Breast epithelium (tissue), 4 donors: ENCODE measurements around the gene FAM13B. TPM values are rescaled to one million over a fixed set of nuclear protein-coding genes. Genes with fewer than 3 reads are reported as not detected.

Experiments used
- DNase-seq, 2 donors: peaks; one replicate each; pipeline ENCODE4 v3.0.0-alpha.2; 2019; ENCODE audit warnings: low spot score in 2 of 2
- H3K27ac ChIP-seq, 2 donors: fragments of 200-600 bp; sonication (generic) in 1 of 2; one replicate each; pipeline ENCODE4 v1.5.1; 2016 to 2019; ENCODE audit warnings: mild to moderate bottlenecking in 1 of 2
- H3K27me3 ChIP-seq, 2 donors: fragments of 200-600 bp; sonication (generic) in 1 of 2; one replicate each; pipeline versions ENCODE4 v1.5.1 to v1.6.0; 2017 to 2019; ENCODE audit warnings: control low read depth in 1 of 2, mild to moderate bottlenecking in 1 of 2
- H3K36me3 ChIP-seq: fragments of 200-600 bp; one replicate; pipeline ENCODE4 v1.5.1; 2019
- H3K4me1 ChIP-seq, 2 donors: fragments of 200-600 bp; sonication (generic); one replicate each; pipeline ENCODE4 v1.5.1; 2016 to 2019; ENCODE audit warnings: control low read depth in 1 of 2
- H3K4me3 ChIP-seq, 3 donors: fragments of 200-600 bp; sonication (generic); 1 replicate in 2 of 3; 2 replicates in 1 of 3; pipeline ENCODE4 v1.5.1; 2016 to 2019; ENCODE audit warnings: mild to moderate bottlenecking in 3 of 3, moderate library complexity in 2 of 3
- H3K9me3 ChIP-seq, 2 donors: fragments of 200-600 bp; sonication (generic) in 1 of 2; one replicate each; pipeline ENCODE4 v1.5.1; 2016 to 2019; ENCODE audit warnings: control low read depth in 1 of 2
- POLR2A ChIP-seq: fragments of 450-650 bp; IDR thresholded peaks from one replicate; pipeline ENCODE4 v1.6.1; 2016; ENCODE audit warnings: antibody characterized with exemption, mild to moderate bottlenecking, moderate library complexity
- POLR2AphosphoS5 ChIP-seq, 3 donors: sonication (generic); formaldehyde crosslinking; IDR thresholded peaks; one replicate each; pipeline ENCODE4 v1.6.1; 2017; ENCODE audit warnings: antibody characterized with exemption in 3 of 3
- intact Hi-C: fragments of 100-400 bp; cut with DNase I; formaldehyde crosslinking; loops from one replicate; pipeline ENCODE4 v1.15.1; 2023; ENCODE audit warnings: low total_unique reads
- total RNA-seq, 3 donors: library from RNA; depleted of rRNA; stranded (reverse); fragments of >200 nt; gene quantifications; one replicate each; pipeline ENCODE4 v1.1.0, GENCODE V29; 2016
- TF ChIP-seq, protein P1 (sequence below), 3 donors: fragments of 450-650 bp; IDR thresholded peaks; one replicate each; pipeline ENCODE4 v1.5.1; 2016 to 2017; ENCODE audit warnings: antibody characterized with exemption in 3 of 3, mild to moderate bottlenecking in 3 of 3, moderate library complexity in 3 of 3

Gene FAM13B
- total RNA-seq, 3 donors from 2014 or later, result 42.7 to 55.8 (median 52.4) TPM

GRCh38 chr5:137932800-137933199 is 100.1 kb downstream of the FAM13B start:
- no peak for TF ChIP-seq POLR2AphosphoS5 (IDR thresholded peaks at IDR 0.05)
- TF ChIP-seq, protein P1, sequence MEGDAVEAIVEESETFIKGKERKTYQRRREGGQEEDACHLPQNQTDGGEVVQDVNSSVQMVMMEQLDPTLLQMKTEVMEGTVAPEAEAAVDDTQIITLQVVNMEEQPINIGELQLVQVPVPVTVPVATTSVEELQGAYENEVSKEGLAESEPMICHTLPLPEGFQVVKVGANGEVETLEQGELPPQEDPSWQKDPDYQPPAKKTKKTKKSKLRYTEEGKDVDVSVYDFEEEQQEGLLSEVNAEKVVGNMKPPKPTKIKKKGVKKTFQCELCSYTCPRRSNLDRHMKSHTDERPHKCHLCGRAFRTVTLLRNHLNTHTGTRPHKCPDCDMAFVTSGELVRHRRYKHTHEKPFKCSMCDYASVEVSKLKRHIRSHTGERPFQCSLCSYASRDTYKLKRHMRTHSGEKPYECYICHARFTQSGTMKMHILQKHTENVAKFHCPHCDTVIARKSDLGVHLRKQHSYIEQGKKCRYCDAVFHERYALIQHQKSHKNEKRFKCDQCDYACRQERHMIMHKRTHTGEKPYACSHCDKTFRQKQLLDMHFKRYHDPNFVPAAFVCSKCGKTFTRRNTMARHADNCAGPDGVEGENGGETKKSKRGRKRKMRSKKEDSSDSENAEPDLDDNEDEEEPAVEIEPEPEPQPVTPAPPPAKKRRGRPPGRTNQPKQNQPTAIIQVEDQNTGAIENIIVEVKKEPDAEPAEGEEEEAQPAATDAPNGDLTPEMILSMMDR (IDR thresholded peaks at IDR 0.05), result no peak
- no peak for TF ChIP-seq POLR2A
- intact Hi-C loops, result no loop called here

DNA sequence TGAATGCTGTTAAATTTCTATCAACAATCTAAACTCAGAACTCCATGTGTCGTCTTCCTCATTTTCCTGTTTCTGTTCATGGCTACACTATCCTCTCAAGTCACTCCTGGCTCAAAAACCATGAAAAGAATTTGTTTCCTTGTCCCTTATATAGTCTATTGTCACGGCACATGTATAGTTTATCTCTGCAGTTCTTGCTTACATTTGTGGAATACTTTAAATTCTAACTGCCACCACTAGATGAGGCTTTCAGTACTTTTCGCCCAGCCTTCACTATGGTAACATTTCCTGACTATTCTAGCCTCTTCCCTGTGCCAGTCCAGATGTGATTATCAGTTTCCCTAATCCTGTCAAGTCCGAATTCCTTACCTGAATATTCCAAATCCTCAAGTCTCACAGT is 109.0 kb downstream of the FAM13B start:
- Histone ChIP-seq H3K27me3 (no peaks in the 10 kb centered on the region), H3K36me3 (no peaks in the 10 kb centered on the region), H3K4me1 (no peaks in the 10 kb centered on the region), H3K27ac (no peak overlapping the region), H3K9me3 (no peaks in the 10 kb centered on the region), H3K4me3 (no peak overlapping the region)
- intact Hi-C loops, result no loop called here
- TF ChIP-seq POLR2AphosphoS5 (IDR thresholded peaks at IDR 0.05) (no peak), POLR2A (no peak)
- TF ChIP-seq, protein P1 (IDR thresholded peaks at IDR 0.05), result no peak
- no peak for DNase-seq

More at GRCh38 chr5:137932800-137933199, 100.1 kb downstream of the FAM13B start:
- no peak for DNase-seq
- Histone ChIP-seq H3K9me3 (no peaks in the 10 kb centered on the region), H3K27ac (no peak overlapping the region), H3K4me1 (no peaks in the 10 kb centered on the region), H3K27me3 (no peaks in the 10 kb centered on the region), H3K4me3 (no peak overlapping the region), H3K36me3 (no peaks in the 10 kb centered on the region)

GRCh38 chr5:137921931-137922330 is 110.9 kb downstream of the FAM13B start:
- no peak for DNase-seq
- no peaks in the 10 kb centered on the region for H3K9me3 ChIP-seq
- intact Hi-C loops, result no loop called here
- no peak overlapping the region for H3K4me3 ChIP-seq
- H3K27me3 ChIP-seq, result no peaks in the 10 kb centered on the region
- H3K36me3 ChIP-seq, result no peaks in the 10 kb centered on the region
- H3K4me1 ChIP-seq, result no peaks in the 10 kb centered on the region
- peak overlapping the region in 1 of 2 donors; percentile 49 for H3K27ac ChIP-seq
- TF ChIP-seq POLR2A (no peak), POLR2AphosphoS5 (IDR thresholded peaks at IDR 0.05) (peak in 1 of 3 donors; percentile 11)

DNA sequence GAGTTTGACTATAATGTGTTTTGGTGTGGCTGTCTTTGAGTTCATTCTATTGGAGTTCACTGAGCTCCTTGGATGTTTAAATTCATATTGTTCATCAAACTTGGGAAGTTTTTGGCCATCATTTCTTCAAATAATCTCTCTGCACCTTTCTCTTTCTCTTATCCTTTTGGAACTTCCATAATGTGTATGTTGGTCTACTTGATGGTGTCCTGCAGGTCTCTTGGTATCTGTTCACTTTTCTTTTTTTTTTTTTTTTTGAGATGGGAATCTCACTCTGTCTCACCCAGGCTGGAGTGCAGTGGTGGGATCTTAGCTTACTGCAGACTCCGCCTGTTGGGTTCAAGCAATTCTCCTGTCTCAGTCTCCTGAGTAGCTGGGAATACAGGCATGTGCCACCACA is 116.0 kb downstream of the FAM13B start:
- no peak overlapping the region for H3K27ac ChIP-seq
- peaks cover 0 to 13% of the 10 kb centered on the region in 2 donors for H3K9me3 ChIP-seq
- intact Hi-C loops, result no loop called here
- H3K36me3 ChIP-seq, result no peaks in the 10 kb centered on the region
- no peaks in the 10 kb centered on the region for H3K27me3 ChIP-seq
- DNase-seq, result no peak
- no peak for TF ChIP-seq POLR2A
- no peak for TF ChIP-seq POLR2AphosphoS5 (IDR thresholded peaks at IDR 0.05)
- TF ChIP-seq, protein P1 (IDR thresholded peaks at IDR 0.05), result no peak
- H3K4me3 ChIP-seq, result no peak overlapping the region
- no peaks in the 10 kb centered on the region for H3K4me1 ChIP-seq

GRCh38 chr5:137914758-137915157 is 118.1 kb downstream of the FAM13B start:
- intact Hi-C loops, result no loop called here
- Histone ChIP-seq H3K4me3 (no peak overlapping the region), H3K27ac (no peak overlapping the region), H3K36me3 (no peaks in the 10 kb centered on the region), H3K9me3 (peaks cover 0 to 27% of the 10 kb centered on the region in 2 donors), H3K4me1 (no peaks in the 10 kb centered on the region), H3K27me3 (no peaks in the 10 kb centered on the region)
- DNase-seq, result no peak
- TF ChIP-seq, protein P1 (IDR thresholded peaks at IDR 0.05), result no peak
- TF ChIP-seq POLR2AphosphoS5 (IDR thresholded peaks at IDR 0.05) (no peak), POLR2A (no peak)
